ENCODE results near the gene TMEFF1.

The TMEFF1 gene

GRCh38 chr9:100452894-100453293 lies 20.1 kb upstream of the TMEFF1 start:
- no peak for DNase-seq
- in situ Hi-C loops (cut with HindIII; ENCODE audit: low pct_ligation_motif_present, low sequenced_read_pairs) = no loop called here
- H3K36me3 ChIP-seq (replicated peaks) = peaks cover 34% of the 10 kb centered on the region
- H3K27ac ChIP-seq = no peak overlapping the region
- no peak overlapping the region for H3K4me3 ChIP-seq (ENCODE audit: low read depth, low read length)
- no peaks in the 10 kb centered on the region for H3K27me3 ChIP-seq (replicated peaks)
- no peak for TF ChIP-seq CTCF (IDR thresholded peaks at IDR 0.05; ENCODE audit: low read depth, low read length, missing control alignments)

DNA sequence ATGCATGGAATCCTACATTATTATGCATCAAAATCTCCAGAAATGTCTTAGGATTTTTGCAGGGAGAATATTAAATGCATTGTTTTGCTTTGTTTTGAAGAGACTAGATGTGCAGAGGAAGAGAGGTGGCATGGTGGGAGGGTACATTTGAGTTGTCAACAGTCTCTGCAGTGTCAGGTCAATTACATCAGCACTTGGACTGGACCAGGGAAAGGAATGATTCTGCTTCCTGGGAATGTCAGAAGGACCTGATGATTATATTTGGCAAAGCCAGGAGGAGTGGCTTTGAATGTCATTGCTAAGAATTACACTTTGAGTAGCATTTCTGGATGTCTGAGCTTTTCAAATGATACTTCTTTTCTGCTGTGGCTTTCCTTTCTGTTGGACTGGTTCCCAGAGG lies 17.5 kb upstream of the TMEFF1 start:
- H3K27me3 ChIP-seq (replicated peaks) = no peaks in the 10 kb centered on the region
- H3K36me3 ChIP-seq (replicated peaks) = peaks cover 33% of the 10 kb centered on the region
- TF ChIP-seq CTCF (IDR thresholded peaks at IDR 0.05; ENCODE audit: low read depth, low read length, missing control alignments) = no peak
- in situ Hi-C loops (cut with HindIII; ENCODE audit: low pct_ligation_motif_present, low sequenced_read_pairs) = no loop called here
- DNase-seq = no peak
- H3K4me3 ChIP-seq (ENCODE audit: low read depth, low read length) = no peak overlapping the region
- no peak overlapping the region for H3K27ac ChIP-seq

- no peaks in the 10 kb centered on the region for H3K27me3 ChIP-seq (replicated peaks)
Measured at GRCh38 chr9:100457517-100457916, 15.4 kb upstream of the TMEFF1 start.

DNA sequence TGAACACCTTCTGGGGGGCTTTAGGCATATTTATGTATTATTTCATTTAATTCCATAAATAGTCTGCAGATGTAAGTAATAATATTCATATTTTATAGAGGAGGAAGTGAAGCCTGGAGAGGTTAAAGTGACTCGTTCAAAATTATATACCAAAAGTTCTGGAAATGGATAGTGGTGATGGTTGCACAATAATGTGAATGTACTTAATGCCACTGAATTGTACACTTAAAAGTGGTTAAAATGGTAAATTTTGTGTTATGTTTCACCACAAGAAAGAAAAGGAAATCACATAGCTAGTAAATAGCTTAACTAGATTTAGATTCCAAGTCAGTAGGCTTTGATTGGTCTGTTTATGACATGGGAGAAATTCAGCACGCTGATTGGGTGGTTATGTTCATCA lies 13.0 kb upstream of the TMEFF1 start:
- TF ChIP-seq CTCF (IDR thresholded peaks at IDR 0.05; ENCODE audit: low read depth, low read length, missing control alignments) = no peak
- in situ Hi-C loops (cut with HindIII; ENCODE audit: low pct_ligation_motif_present, low sequenced_read_pairs) = no loop called here
- Histone ChIP-seq H3K27ac (no peak overlapping the region), H3K4me3 (ENCODE audit: low read depth, low read length) (no peak overlapping the region), H3K27me3 (replicated peaks) (no peaks in the 10 kb centered on the region), H3K36me3 (replicated peaks) (no peaks in the 10 kb centered on the region)
- DNase-seq = no peak

More at GRCh38 chr9:100457517-100457916, 15.4 kb upstream of the TMEFF1 start:
- in situ Hi-C loops (cut with HindIII; ENCODE audit: low pct_ligation_motif_present, low sequenced_read_pairs) = no loop called here
- peaks cover 19% of the 10 kb centered on the region for H3K36me3 ChIP-seq (replicated peaks)
- no peak for DNase-seq
- no peak overlapping the region for H3K27ac ChIP-seq
- H3K4me3 ChIP-seq (ENCODE audit: low read depth, low read length) = no peak overlapping the region
- no peak for TF ChIP-seq CTCF (IDR thresholded peaks at IDR 0.05; ENCODE audit: low read depth, low read length, missing control alignments)

DNA sequence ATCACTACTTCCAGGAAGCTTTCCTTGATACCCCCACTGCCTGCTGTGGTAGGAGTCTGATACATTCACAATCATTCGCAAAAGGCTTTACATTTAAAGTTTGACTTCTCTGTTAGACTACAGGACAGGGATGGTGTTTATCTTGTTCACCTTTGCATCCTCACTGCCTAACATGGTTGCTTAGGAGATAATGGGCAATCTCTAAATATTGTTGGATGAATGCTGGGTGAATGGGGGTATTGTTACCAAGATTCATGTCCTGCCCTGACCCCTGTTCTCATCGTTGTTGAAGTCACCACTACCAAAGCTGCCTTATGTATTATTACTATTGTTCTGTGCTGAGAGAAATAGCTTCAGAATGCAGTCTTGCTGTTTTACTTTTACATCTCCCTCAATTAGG lies 7.7 kb upstream of the TMEFF1 start:
- no peak for TF ChIP-seq CTCF (IDR thresholded peaks at IDR 0.05; ENCODE audit: low read depth, low read length, missing control alignments)
- DNase-seq = no peak
- Histone ChIP-seq H3K36me3 (replicated peaks) (no peaks in the 10 kb centered on the region), H3K27ac (no peak overlapping the region), H3K4me3 (ENCODE audit: low read depth, low read length) (no peak overlapping the region), H3K27me3 (replicated peaks) (no peaks in the 10 kb centered on the region)
- in situ Hi-C loops (cut with HindIII; ENCODE audit: low pct_ligation_motif_present, low sequenced_read_pairs) = no loop called here

DNA sequence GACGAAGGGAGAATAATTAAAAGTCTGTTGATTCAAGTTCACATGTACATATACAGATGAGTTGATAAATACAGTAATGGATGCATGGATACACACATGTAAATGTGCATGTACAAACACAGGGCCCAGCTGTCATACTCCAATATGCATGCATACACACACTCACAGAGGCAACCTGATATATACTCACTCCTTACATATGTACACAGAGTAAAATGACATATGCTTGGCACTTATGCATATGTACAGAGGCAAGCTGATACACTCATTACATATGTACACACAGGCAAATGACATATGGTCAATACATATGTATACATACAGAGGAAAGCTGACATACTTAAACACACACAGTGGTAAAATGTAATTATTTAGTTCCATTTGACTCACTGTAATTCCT lies 7.2 kb upstream of the TMEFF1 start:
- Histone ChIP-seq H3K4me3 (ENCODE audit: low read depth, low read length) (no peak overlapping the region), H3K36me3 (replicated peaks) (no peaks in the 10 kb centered on the region), H3K27ac (no peak overlapping the region), H3K27me3 (replicated peaks) (no peaks in the 10 kb centered on the region)
- TF ChIP-seq CTCF (IDR thresholded peaks at IDR 0.05; ENCODE audit: low read depth, low read length, missing control alignments) = no peak
- in situ Hi-C loops (cut with HindIII; ENCODE audit: low pct_ligation_motif_present, low sequenced_read_pairs) = no loop called here
- DNase-seq = no peak

Measured in brain microvascular endothelial cell (primary cell).